HL-60 (cell line): ENCODE results near the gene PSAP.

Experiments
- GABPA ChIP-seq: IDR thresholded peaks from 2 replicates; pipeline ENCODE4 v1.6.1; 2012; ENCODE audit warnings: low read depth
- POLR2AphosphoS5 ChIP-seq: IDR thresholded peaks from 2 replicates; pipeline ENCODE4 v1.6.1; 2012; ENCODE audit warnings: low read depth
- TF ChIP-seq, protein P1 (sequence below): IDR thresholded peaks from one replicate; pipeline ENCODE4 v1.5.1; 2011; ENCODE audit warnings: low read length, control low read depth, inconsistent platforms; ENCODE audit not compliant: insufficient read depth
- TF ChIP-seq, protein P2 (sequence below): IDR thresholded peaks from 2 replicates; pipeline ENCODE4 v1.6.1; 2012; ENCODE audit warnings: low read depth; ENCODE audit not compliant: insufficient replicate concordance

DNA sequence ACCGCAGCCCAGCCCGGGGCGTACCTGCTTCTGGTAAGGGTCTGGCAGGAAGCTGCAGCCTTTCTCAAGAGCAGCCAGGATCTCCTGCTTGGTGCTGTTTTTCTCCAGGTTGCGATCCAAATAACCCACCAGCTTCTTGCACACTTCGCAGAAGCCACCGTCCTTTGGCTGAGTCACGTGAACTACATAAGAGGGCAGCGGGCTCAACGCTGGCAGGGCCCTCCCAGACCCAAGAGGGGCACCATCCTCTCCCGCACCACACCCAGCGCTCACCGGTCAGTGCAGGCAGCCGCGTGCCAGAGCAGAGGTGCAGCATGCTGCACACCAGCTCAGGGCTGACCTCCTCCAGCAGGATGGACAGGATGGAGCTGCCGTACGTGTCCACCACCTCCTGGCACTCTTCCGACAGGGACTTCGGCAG lies 31.6 kb downstream of the PSAP start:
- TF ChIP-seq GABPA (no peak), POLR2AphosphoS5 (no peak)
- TF ChIP-seq, protein P1, sequence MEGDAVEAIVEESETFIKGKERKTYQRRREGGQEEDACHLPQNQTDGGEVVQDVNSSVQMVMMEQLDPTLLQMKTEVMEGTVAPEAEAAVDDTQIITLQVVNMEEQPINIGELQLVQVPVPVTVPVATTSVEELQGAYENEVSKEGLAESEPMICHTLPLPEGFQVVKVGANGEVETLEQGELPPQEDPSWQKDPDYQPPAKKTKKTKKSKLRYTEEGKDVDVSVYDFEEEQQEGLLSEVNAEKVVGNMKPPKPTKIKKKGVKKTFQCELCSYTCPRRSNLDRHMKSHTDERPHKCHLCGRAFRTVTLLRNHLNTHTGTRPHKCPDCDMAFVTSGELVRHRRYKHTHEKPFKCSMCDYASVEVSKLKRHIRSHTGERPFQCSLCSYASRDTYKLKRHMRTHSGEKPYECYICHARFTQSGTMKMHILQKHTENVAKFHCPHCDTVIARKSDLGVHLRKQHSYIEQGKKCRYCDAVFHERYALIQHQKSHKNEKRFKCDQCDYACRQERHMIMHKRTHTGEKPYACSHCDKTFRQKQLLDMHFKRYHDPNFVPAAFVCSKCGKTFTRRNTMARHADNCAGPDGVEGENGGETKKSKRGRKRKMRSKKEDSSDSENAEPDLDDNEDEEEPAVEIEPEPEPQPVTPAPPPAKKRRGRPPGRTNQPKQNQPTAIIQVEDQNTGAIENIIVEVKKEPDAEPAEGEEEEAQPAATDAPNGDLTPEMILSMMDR, result no peak
- TF ChIP-seq, protein P2, sequence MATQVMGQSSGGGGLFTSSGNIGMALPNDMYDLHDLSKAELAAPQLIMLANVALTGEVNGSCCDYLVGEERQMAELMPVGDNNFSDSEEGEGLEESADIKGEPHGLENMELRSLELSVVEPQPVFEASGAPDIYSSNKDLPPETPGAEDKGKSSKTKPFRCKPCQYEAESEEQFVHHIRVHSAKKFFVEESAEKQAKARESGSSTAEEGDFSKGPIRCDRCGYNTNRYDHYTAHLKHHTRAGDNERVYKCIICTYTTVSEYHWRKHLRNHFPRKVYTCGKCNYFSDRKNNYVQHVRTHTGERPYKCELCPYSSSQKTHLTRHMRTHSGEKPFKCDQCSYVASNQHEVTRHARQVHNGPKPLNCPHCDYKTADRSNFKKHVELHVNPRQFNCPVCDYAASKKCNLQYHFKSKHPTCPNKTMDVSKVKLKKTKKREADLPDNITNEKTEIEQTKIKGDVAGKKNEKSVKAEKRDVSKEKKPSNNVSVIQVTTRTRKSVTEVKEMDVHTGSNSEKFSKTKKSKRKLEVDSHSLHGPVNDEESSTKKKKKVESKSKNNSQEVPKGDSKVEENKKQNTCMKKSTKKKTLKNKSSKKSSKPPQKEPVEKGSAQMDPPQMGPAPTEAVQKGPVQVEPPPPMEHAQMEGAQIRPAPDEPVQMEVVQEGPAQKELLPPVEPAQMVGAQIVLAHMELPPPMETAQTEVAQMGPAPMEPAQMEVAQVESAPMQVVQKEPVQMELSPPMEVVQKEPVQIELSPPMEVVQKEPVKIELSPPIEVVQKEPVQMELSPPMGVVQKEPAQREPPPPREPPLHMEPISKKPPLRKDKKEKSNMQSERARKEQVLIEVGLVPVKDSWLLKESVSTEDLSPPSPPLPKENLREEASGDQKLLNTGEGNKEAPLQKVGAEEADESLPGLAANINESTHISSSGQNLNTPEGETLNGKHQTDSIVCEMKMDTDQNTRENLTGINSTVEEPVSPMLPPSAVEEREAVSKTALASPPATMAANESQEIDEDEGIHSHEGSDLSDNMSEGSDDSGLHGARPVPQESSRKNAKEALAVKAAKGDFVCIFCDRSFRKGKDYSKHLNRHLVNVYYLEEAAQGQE, result no peak
